Naive thymus-derived CD4-positive, alpha-beta T cell (primary cell): Measurements from ENCODE around the gene ATP2B2. TPM values are rescaled to one million over a fixed set of nuclear protein-coding genes. Genes with fewer than 3 reads are reported as not detected.

Source experiments
- ATAC-seq: fragments of 150-1000 bp; cut with Tn5 transposase; 2 replicates; pipeline ENCODE4 v1.10.0; 2021; ENCODE audit warnings: mild to moderate bottlenecking, moderate library complexity
- CTCF ChIA-PET: fragments of 350-600 bp; sonication (Branson Sonifier 250); formaldehyde crosslinking; loops from one replicate; lab custom pipeline; 2021; ENCODE audit warnings: antibody characterized with exemption; lab: Charles Lee
- POLR2A ChIA-PET: fragments of 350-600 bp; sonication (Branson Sonifier 250); formaldehyde crosslinking; loops from one replicate; lab custom pipeline; 2021; ENCODE audit warnings: antibody characterized with exemption, inconsistent platforms; lab: Charles Lee
- DNase-seq, 9 donors: peaks; one replicate each; pipeline versions ENCODE4 v3.0.0 to v3.0.0-alpha.2; 2020 to 2022; ENCODE audit warnings: mixed read lengths in 1 of 9
- H3K27ac ChIP-seq: one replicate; pipeline ENCODE4 v1.7.0; 2013; ENCODE audit warnings: mild to moderate bottlenecking, low read depth, low read length, moderate library complexity
- H3K27me3 ChIP-seq, 2 donors: one replicate each; pipeline ENCODE4 v1.7.0; 2013; ENCODE audit warnings: low read length in 2 of 2, mild to moderate bottlenecking in 2 of 2, moderate library complexity in 2 of 2; ENCODE audit not compliant: control insufficient read depth in 2 of 2, insufficient read depth in 2 of 2
- H3K36me3 ChIP-seq, 3 experiments: 1 replicate in 2 of 3; 2 replicates in 1 of 3; pipeline ENCODE4 v1.7.0; 2013; ENCODE audit warnings: low read length in 3 of 3, mild to moderate bottlenecking in 3 of 3, moderate library complexity in 1 of 3; ENCODE audit not compliant: insufficient read depth in 3 of 3, control insufficient read depth in 2 of 3
- H3K4me1 ChIP-seq, 2 donors: one replicate each; pipeline ENCODE4 v1.7.0; 2013; ENCODE audit warnings: low read length in 2 of 2, mild to moderate bottlenecking in 2 of 2, moderate library complexity in 1 of 2; ENCODE audit not compliant: control insufficient read depth in 2 of 2, insufficient read depth in 2 of 2
- H3K4me3 ChIP-seq: 2 replicates; pipeline ENCODE4 v1.7.0; 2013; ENCODE audit warnings: mild to moderate bottlenecking, low read length
- H3K9me3 ChIP-seq, 3 experiments: 1 replicate in 2 of 3; 2 replicates in 1 of 3; pipeline ENCODE4 v1.7.0; 2013; ENCODE audit warnings: low read length in 3 of 3; ENCODE audit not compliant: control insufficient read depth in 2 of 3
- H3K27ac Mint-ChIP-seq, 9 donors: one replicate each; pipeline ENCODE4 v1.8.0; 2020 to 2022; ENCODE audit warnings: mixed read lengths in 9 of 9, mild to moderate bottlenecking in 8 of 9, moderate library complexity in 5 of 9, inconsistent platforms in 2 of 9
- H3K27me3 Mint-ChIP-seq, 5 donors: one replicate each; pipeline ENCODE4 v1.8.0; 2021 to 2022; ENCODE audit warnings: mixed read lengths in 5 of 5, mild to moderate bottlenecking in 1 of 5
- H3K36me3 Mint-ChIP-seq, 5 donors: one replicate each; pipeline ENCODE4 v1.8.0; 2020 to 2022; ENCODE audit warnings: mixed read lengths in 5 of 5, mild to moderate bottlenecking in 3 of 5, inconsistent platforms in 1 of 5
- H3K4me1 Mint-ChIP-seq, 7 donors: one replicate each; pipeline ENCODE4 v1.8.0; 2020 to 2022; ENCODE audit warnings: mixed read lengths in 7 of 7, mild to moderate bottlenecking in 3 of 7, inconsistent platforms in 1 of 7
- H3K4me3 Mint-ChIP-seq, 10 donors: one replicate each; pipeline ENCODE4 v1.8.0; 2020 to 2022; ENCODE audit warnings: mild to moderate bottlenecking in 10 of 10, mixed read lengths in 10 of 10, moderate library complexity in 6 of 10, inconsistent platforms in 2 of 10
- H3K9me3 Mint-ChIP-seq, 11 donors: one replicate each; pipeline ENCODE4 v1.8.0; 2020 to 2022; ENCODE audit warnings: mixed read lengths in 11 of 11, mild to moderate bottlenecking in 4 of 11, inconsistent platforms in 1 of 11, moderate library complexity in 1 of 11
- intact Hi-C, 2 donors: fragments of 100-400 bp; cut with micrococcal nuclease; formaldehyde crosslinking; loops; one replicate each; pipeline ENCODE4 v1.15.1; 2023
- polyA plus RNA-seq, 2 donors: library from polyadenylated mRNA; unstranded; fragments of 300-500 nt; fragmentation: Illumina TruSeq; gene quantifications; one replicate each; pipeline ENCODE4 v1.2.3, GENCODE V29; 2021
- total RNA-seq, 6 experiments: library from RNA in 5 of 6; stranded (reverse) in 5 of 6; gene quantifications; 1 replicate in 5 of 6; 2 replicates in 1 of 6; pipeline ENCODE4 v1.2.3 and lab custom pipeline; 2021 to 2026

ATP2B2 gene
- total and polyA plus RNA-seq, 7 experiments from 2014 or later, result not detected

DNA sequence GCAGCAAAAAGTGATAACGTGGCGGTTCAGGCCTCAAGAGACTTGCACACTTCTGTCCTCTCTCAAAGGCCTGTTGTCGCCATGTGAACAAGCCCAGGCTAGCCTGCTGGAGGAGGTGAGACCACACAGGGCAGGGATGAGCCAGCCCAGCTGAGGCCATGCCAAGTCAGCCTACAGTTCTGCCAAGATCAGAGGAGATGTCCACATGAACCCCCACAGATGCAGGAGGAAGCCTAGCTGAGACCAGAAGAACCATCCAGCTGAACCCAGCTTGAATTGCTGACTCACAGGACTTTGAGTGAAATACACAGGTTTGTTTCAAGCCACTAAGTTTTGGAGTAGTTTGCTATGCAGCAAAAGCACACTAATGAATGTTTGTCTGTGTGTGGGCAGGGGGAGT, 134.2 kb downstream of the ATP2B2 start:
- Histone ChIP-seq H3K9me3 (no peaks in the 10 kb centered on the region), H3K27me3 (no peaks in the 10 kb centered on the region), H3K36me3 (no peaks in the 10 kb centered on the region), H3K4me1 (no peaks in the 10 kb centered on the region), H3K27ac (no peak overlapping the region), H3K4me3 (no peak overlapping the region)
- no peak overlapping the region for H3K27ac Mint-ChIP-seq
- ChIA-PET CTCF (no interaction called here), POLR2A (no interaction called here)
- peaks cover 0 to 8% (median 0%) of the 10 kb centered on the region in 5 donors for H3K36me3 Mint-ChIP-seq
- DNase-seq, result no peak
- intact Hi-C loops, result no loop called here
- H3K4me3 Mint-ChIP-seq, result no peak overlapping the region
- H3K27me3 Mint-ChIP-seq, result peaks cover 0 to 12% (median 7%) of the 10 kb centered on the region in 5 donors
- H3K9me3 Mint-ChIP-seq, result peaks cover 0 to 5% (median 0%) of the 10 kb centered on the region in 11 donors
- ATAC-seq, result no peak
- H3K4me1 Mint-ChIP-seq, result peaks cover 0 to 14% (median 3%) of the 10 kb centered on the region in 7 donors

- Histone ChIP-seq H3K27ac (no peak overlapping the region), H3K36me3 (no peaks in the 10 kb centered on the region), H3K4me1 (no peaks in the 10 kb centered on the region), H3K27me3 (no peaks in the 10 kb centered on the region), H3K4me3 (no peak overlapping the region), H3K9me3 (no peaks in the 10 kb centered on the region)
- H3K9me3 Mint-ChIP-seq, result peaks cover 0 to 5% (median 0%) of the 10 kb centered on the region in 11 donors
- H3K4me1 Mint-ChIP-seq, result peaks cover 0 to 19% (median 0%) of the 10 kb centered on the region in 7 donors
- H3K36me3 Mint-ChIP-seq, result peaks cover 0 to 8% (median 0%) of the 10 kb centered on the region in 5 donors
- H3K27me3 Mint-ChIP-seq, result peaks cover 0 to 12% (median 7%) of the 10 kb centered on the region in 5 donors
- H3K27ac Mint-ChIP-seq, result no peak overlapping the region
- ChIA-PET POLR2A (no interaction called here), CTCF (interaction anchor here (1.7 kb wide), 1 partner anchor 10 kb away, joined by 3 read pairs; no protein-coding TSS in a partner anchor)
- peak; percentile 73 for ATAC-seq
- intact Hi-C loops, result no loop called here
- H3K4me3 Mint-ChIP-seq, result no peak overlapping the region
- no peak for DNase-seq
Measured at GRCh38 chr3:10370429-10370828, 135.0 kb downstream of the ATP2B2 start.

- H3K9me3 Mint-ChIP-seq, result peaks cover 0 to 5% (median 0%) of the 10 kb centered on the region in 11 donors
- Histone ChIP-seq H3K4me3 (no peak overlapping the region), H3K9me3 (no peaks in the 10 kb centered on the region), H3K27ac (no peak overlapping the region), H3K4me1 (no peaks in the 10 kb centered on the region), H3K27me3 (no peaks in the 10 kb centered on the region), H3K36me3 (no peaks in the 10 kb centered on the region)
- peaks cover 0 to 8% (median 0%) of the 10 kb centered on the region in 5 donors for H3K36me3 Mint-ChIP-seq
- peak overlapping the region in 1 of 9 donors; percentile 22 for H3K27ac Mint-ChIP-seq
- ChIA-PET POLR2A (no interaction called here), CTCF (no interaction called here)
- intact Hi-C loops, result no loop called here
- H3K4me1 Mint-ChIP-seq, result peaks cover 0 to 19% (median 0%) of the 10 kb centered on the region in 7 donors
- peaks cover 0 to 12% (median 7%) of the 10 kb centered on the region in 5 donors for H3K27me3 Mint-ChIP-seq
- DNase-seq (no peak), ATAC-seq (no peak)
- no peak overlapping the region for H3K4me3 Mint-ChIP-seq
Measured at GRCh38 chr3:10368512-10368911, 136.9 kb downstream of the ATP2B2 start.

- H3K4me1 ChIP-seq, result no peaks in the 10 kb centered on the region
- ATAC-seq (no peak), DNase-seq (no peak)
- H3K4me3 ChIP-seq, result no peak overlapping the region
- Mint-ChIP-seq H3K4me1 (peaks cover 0 to 19% (median 0%) of the 10 kb centered on the region in 7 donors), H3K27ac (no peak overlapping the region), H3K9me3 (peaks cover 0 to 5% (median 0%) of the 10 kb centered on the region in 11 donors), H3K27me3 (peaks cover 0 to 12% (median 7%) of the 10 kb centered on the region in 5 donors), H3K4me3 (no peak overlapping the region), H3K36me3 (peaks cover 0 to 8% (median 0%) of the 10 kb centered on the region in 5 donors)
- intact Hi-C loops, result no loop called here
- H3K36me3 ChIP-seq, result no peaks in the 10 kb centered on the region
- no peaks in the 10 kb centered on the region for H3K9me3 ChIP-seq
- no peaks in the 10 kb centered on the region for H3K27me3 ChIP-seq
- POLR2A ChIA-PET, result no interaction called here
- CTCF ChIA-PET, result no interaction called here
- H3K27ac ChIP-seq, result no peak overlapping the region
Measured at GRCh38 chr3:10367506-10367905, 137.9 kb downstream of the ATP2B2 start.

DNA sequence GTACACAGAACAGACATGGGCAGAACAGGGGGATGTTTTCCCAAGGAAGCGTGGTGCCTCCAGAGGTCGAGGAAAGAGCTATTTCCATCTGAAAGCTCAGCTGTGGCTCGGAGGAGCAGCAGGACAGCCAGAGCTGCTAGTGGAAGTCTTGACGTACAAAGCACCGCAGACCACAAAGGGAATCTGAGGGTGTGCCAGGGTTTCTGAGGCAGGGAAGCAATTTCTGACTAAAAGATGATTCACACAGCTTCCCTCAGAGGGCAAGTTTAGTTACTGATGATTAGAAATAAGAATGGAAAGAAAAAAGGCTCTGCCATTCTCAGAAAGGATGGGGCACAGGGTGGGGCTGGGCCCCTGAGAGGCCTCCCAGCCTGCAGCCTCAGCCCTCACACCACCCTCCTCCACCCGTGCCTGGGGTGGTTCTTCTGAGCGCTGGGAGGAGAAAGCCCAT, 138.7 kb downstream of the ATP2B2 start:
- ChIA-PET POLR2A (no interaction called here), CTCF (no interaction called here)
- no peak overlapping the region for H3K27ac ChIP-seq
- ATAC-seq (no peak), DNase-seq (peak in 1 of 9 donors; percentile 63)
- intact Hi-C loops, result no loop called here
- H3K36me3 Mint-ChIP-seq, result peaks cover 0 to 8% (median 0%) of the 10 kb centered on the region in 5 donors
- H3K9me3 ChIP-seq, result no peaks in the 10 kb centered on the region
- H3K4me1 ChIP-seq, result no peaks in the 10 kb centered on the region
- peaks cover 0 to 19% (median 0%) of the 10 kb centered on the region in 7 donors for H3K4me1 Mint-ChIP-seq
- no peak overlapping the region for H3K4me3 Mint-ChIP-seq
- no peaks in the 10 kb centered on the region for H3K36me3 ChIP-seq
- peaks cover 4 to 13% (median 7%) of the 10 kb centered on the region in 5 donors for H3K27me3 Mint-ChIP-seq
- peaks cover 0 to 5% (median 0%) of the 10 kb centered on the region in 11 donors for H3K9me3 Mint-ChIP-seq
- H3K4me3 ChIP-seq, result no peak overlapping the region
- H3K27ac Mint-ChIP-seq, result peak overlapping the region in 2 of 9 donors; percentile 29 to 34
- no peaks in the 10 kb centered on the region for H3K27me3 ChIP-seq

GRCh38 chr3:10365791-10366190, 139.6 kb downstream of the ATP2B2 start:
- Mint-ChIP-seq H3K4me1 (peaks cover 0 to 19% (median 0%) of the 10 kb centered on the region in 7 donors), H3K9me3 (peaks cover 0 to 5% (median 0%) of the 10 kb centered on the region in 11 donors), H3K27me3 (peaks cover 5 to 22% (median 10%) of the 10 kb centered on the region in 5 donors), H3K4me3 (no peak overlapping the region), H3K27ac (peak overlapping the region in 1 of 9 donors; percentile 5), H3K36me3 (peaks cover 0 to 5% (median 2%) of the 10 kb centered on the region in 5 donors)
- no peak for ATAC-seq
- peak in 1 of 9 donors; percentile 26 for DNase-seq
- H3K27ac ChIP-seq, result no peak overlapping the region
- no peak overlapping the region for H3K4me3 ChIP-seq
- POLR2A ChIA-PET, result no interaction called here
- no peaks in the 10 kb centered on the region for H3K4me1 ChIP-seq
- H3K27me3 ChIP-seq, result no peaks in the 10 kb centered on the region
- H3K36me3 ChIP-seq, result no peaks in the 10 kb centered on the region
- intact Hi-C loops, result no loop called here
- no peaks in the 10 kb centered on the region for H3K9me3 ChIP-seq
- CTCF ChIA-PET, result no interaction called here

DNA sequence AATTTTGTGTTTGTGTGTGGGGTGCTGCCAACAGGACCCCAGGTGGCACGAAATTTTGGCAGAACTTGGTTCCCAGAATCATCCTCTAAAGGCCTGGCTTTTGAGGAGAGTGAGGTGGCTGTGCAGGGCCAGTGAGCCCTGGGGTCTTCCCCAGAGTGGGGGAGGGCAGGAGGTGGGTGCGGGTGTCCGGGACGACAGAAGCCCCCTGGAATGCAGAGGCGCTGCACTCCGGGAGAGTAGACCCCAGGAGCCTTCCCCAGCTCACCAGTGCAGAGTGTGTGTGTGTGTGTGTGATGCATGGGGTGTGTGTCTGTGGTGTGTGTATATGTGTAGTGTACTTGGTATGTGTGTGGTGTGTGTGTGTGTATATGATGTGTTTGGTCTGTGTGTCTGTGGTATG, 140.1 kb downstream of the ATP2B2 start:
- ChIA-PET POLR2A (no interaction called here), CTCF (no interaction called here)
- H3K9me3 ChIP-seq, result no peaks in the 10 kb centered on the region
- peaks cover 0 to 16% (median 0%) of the 10 kb centered on the region in 7 donors for H3K4me1 Mint-ChIP-seq
- peak overlapping the region in 1 of 9 donors; percentile 5 for H3K27ac Mint-ChIP-seq
- ATAC-seq (no peak), DNase-seq (no peak)
- no peaks in the 10 kb centered on the region for H3K36me3 ChIP-seq
- H3K4me3 ChIP-seq, result no peak overlapping the region
- H3K36me3 Mint-ChIP-seq, result peaks cover 0 to 5% (median 3%) of the 10 kb centered on the region in 5 donors
- peaks cover 3 to 22% (median 10%) of the 10 kb centered on the region in 5 donors for H3K27me3 Mint-ChIP-seq
- H3K4me3 Mint-ChIP-seq, result no peak overlapping the region
- H3K4me1 ChIP-seq, result no peaks in the 10 kb centered on the region
- no peaks in the 10 kb centered on the region for H3K27me3 ChIP-seq
- intact Hi-C loops, result no loop called here
- peaks cover 0 to 5% (median 0%) of the 10 kb centered on the region in 11 donors for H3K9me3 Mint-ChIP-seq
- H3K27ac ChIP-seq, result no peak overlapping the region
